Activated naive CD8-positive, alpha-beta T cell treated with anti-CD3 and anti-CD28 coated beads for 36 hours (primary cell): ENCODE results near the gene EVA1A. TPM values are rescaled to one million over a fixed set of nuclear protein-coding genes. Genes with fewer than 3 reads are reported as not detected.
"Not testable (repeated sequence)": the region's sequence is repeated elsewhere in the genome, so short reads cannot be mapped to it uniquely, and the experiment has no call there.

Experiments
- DNase-seq: peaks from one replicate; pipeline ENCODE4 v3.0.0; 2021
- H3K27ac Mint-ChIP-seq: one replicate; pipeline ENCODE4 v1.8.0; 2022; ENCODE audit warnings: mild to moderate bottlenecking, moderate library complexity, mixed read lengths
- H3K27me3 Mint-ChIP-seq: one replicate; pipeline ENCODE4 v1.8.0; 2022; ENCODE audit warnings: mild to moderate bottlenecking, mixed read lengths
- H3K36me3 Mint-ChIP-seq: one replicate; pipeline ENCODE4 v1.8.0; 2021; ENCODE audit warnings: mild to moderate bottlenecking, mixed read lengths
- H3K4me1 Mint-ChIP-seq: one replicate; pipeline ENCODE4 v1.8.0; 2021; ENCODE audit warnings: mixed read lengths
- H3K4me3 Mint-ChIP-seq: one replicate; pipeline ENCODE4 v1.8.0; 2022; ENCODE audit warnings: mild to moderate bottlenecking, moderate library complexity, mixed read lengths
- H3K9me3 Mint-ChIP-seq: one replicate; pipeline ENCODE4 v1.8.0; 2022; ENCODE audit warnings: mixed read lengths
- total RNA-seq, 2 experiments: library from RNA; stranded (reverse); gene quantifications; one replicate each; pipeline ENCODE4 v1.2.3, GENCODE V29; 2021

The EVA1A gene
- total RNA-seq, 2 experiments from 2014 or later, result 0.23 to 0.36 TPM

DNA sequence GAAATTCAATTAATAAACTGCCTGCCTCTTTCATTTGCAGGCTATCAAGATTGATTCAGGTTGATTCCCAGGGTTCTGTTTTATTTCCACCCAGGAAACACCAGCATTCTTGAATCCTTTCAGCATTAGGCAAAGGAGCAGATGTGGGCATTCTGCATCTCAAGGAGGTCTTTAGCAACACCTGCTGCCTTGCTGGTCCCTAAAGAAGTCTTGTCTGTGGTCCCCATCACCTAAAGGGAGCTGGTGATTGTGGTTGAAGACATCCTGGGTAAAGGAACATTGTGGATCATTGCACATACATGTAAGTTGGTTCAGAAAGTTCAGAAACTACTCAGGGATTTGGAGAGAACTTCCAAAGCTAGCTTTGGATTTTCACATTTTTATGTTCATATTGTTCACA is 78.3 kb downstream of the EVA1A start:
- DNase-seq, result no peak
- Mint-ChIP-seq H3K4me3 (no peak overlapping the region), H3K4me1 (no peaks in the 10 kb centered on the region), H3K27me3 (peaks cover 12% of the 10 kb centered on the region), H3K9me3 (no peaks in the 10 kb centered on the region), H3K27ac (no peak overlapping the region), H3K36me3 (no peaks in the 10 kb centered on the region)

DNA sequence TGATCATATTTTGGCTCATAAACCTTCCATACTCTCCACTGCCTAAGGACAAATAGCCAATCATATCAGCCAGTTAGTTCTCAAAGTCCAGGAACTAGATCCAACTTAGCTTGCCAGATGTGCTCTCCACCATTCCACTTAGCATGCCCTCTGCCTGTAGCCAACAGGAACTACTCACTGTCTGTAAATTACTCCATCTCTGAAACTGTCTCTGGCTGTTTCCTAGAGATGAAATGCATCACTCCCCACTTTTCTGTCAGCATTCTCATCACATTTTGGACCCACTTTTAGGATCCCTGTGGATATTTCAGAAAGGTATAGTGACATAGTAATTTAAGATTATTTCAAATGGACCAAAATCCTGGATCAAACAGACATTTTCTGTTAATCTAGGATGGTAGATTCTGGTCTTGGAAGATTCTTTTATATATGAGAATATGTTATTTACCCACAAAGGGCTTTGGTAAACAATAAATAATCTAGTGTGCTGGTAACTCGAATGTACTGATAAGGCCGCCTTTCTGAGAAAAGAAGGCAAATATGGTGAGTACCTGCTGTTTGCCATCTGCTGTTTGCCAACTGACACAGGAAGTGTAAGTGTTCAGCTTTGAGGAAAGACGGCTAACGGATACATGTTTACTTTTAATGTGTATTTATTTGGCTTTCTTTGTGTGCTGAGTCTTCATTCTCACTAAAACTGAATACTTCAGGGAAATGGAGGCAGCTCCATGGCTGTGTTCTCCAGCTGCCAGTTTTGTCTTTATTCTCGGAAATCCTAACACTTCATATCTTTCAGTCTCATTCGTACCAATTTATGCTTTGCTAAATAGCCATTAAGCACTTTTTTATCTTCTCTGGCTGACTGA is 79.5 kb downstream of the EVA1A start:
- no peak for DNase-seq
- Mint-ChIP-seq H3K4me3 (no peak overlapping the region), H3K4me1 (no peaks in the 10 kb centered on the region), H3K27ac (no peak overlapping the region), H3K36me3 (no peaks in the 10 kb centered on the region), H3K9me3 (no peaks in the 10 kb centered on the region), H3K27me3 (peaks cover 17% of the 10 kb centered on the region)

DNA sequence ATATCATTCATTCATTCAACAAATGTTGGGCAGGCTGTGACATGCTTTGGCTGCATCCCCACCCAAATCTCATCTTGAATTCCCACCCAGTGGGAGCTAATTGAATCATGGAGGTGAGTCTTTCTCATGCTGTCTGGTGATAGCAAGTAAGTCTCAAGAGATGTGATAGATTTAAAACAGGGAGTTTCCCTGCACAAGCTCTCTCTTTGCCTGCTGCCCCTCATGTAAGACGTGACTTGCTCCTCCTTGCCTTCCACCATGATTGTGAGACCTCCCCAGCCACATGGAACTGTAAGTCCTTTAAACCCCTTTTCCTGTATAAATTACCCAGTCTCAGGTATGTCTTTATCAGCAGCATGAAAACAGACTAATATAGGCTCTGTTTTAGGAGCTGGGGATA is 83.0 kb downstream of the EVA1A start:
- not testable (repeated sequence) for DNase-seq, H3K9me3 Mint-ChIP-seq, H3K4me1 Mint-ChIP-seq

DNA sequence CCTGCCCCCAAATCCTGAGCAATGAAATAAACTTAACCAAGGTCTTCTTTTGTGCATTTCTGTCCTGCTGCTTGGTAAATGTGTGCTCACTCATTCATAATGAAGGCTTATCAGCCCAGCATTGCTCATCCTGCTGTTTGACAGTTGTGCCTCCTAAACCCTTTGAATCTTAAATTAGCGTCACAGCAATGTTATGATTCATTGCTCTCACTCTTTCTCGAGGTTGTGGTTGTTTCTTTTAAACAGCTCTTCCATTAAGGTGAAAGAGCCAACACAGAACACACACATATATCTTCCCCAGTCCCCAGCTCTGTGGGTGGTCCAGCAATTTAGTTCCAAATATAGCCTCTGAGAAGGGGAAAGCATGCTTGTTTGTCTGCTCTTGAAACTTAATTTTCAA is 84.0 kb downstream of the EVA1A start:
- no peaks in the 10 kb centered on the region for H3K9me3 Mint-ChIP-seq
- no peak overlapping the region for H3K4me3 Mint-ChIP-seq
- no peak for DNase-seq
- H3K36me3 Mint-ChIP-seq, result no peaks in the 10 kb centered on the region
- no peak overlapping the region for H3K27ac Mint-ChIP-seq
- H3K4me1 Mint-ChIP-seq, result no peaks in the 10 kb centered on the region
- H3K27me3 Mint-ChIP-seq, result peaks cover 10% of the 10 kb centered on the region

More for the DNA sequence above, 83.0 kb downstream of the EVA1A start:
- not testable (repeated sequence) for H3K27ac Mint-ChIP-seq, H3K4me3 Mint-ChIP-seq, H3K36me3 Mint-ChIP-seq
- H3K27me3 Mint-ChIP-seq, result peaks cover 10% of the 10 kb centered on the region

DNA sequence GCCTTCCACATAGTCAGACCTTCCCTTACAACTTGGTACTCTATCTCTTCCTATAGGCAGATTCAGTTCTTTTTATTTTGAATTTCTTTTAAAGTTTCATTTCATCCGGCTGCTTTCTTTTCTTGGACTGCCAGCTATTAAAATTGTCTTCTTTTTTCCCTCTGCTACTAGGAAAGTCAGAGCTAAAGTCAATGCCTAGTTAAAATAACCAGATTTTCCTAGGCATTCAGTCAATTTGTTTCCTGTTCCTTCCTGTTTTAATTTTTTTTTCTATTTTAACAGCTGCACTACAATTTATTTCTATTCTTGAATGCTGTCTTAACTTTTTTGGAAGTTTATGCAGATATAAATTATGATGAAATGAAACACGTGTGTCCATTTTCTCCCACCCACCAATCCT is 84.8 kb downstream of the EVA1A start:
- Mint-ChIP-seq H3K4me3 (no peak overlapping the region), H3K9me3 (no peaks in the 10 kb centered on the region), H3K36me3 (no peaks in the 10 kb centered on the region), H3K27ac (no peak overlapping the region), H3K27me3 (peaks cover 8% of the 10 kb centered on the region), H3K4me1 (no peaks in the 10 kb centered on the region)
- DNase-seq, result no peak

DNA sequence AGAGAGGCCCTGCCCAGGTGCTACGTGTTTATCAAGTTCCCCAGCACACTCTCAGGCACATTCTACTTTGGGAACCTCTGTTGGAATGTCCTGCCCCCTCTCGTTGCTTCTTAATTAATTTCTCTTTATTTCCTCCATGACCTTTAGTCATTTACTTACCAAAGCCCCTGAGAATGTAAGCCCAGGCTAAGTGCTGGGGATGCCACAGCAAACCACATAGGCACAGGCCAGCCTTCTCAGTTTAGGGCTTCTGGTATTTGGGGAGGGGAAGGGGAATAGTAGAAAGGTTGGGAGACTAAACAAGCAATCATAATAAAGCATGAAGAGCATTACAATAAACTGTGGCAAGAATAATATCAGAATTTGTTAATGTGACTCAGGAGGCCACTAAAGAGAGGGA is 85.7 kb downstream of the EVA1A start:
- DNase-seq, result no peak
- Mint-ChIP-seq H3K4me3 (no peak overlapping the region), H3K27ac (no peak overlapping the region), H3K9me3 (no peaks in the 10 kb centered on the region), H3K27me3 (peaks cover 5% of the 10 kb centered on the region), H3K4me1 (no peaks in the 10 kb centered on the region), H3K36me3 (no peaks in the 10 kb centered on the region)

DNA sequence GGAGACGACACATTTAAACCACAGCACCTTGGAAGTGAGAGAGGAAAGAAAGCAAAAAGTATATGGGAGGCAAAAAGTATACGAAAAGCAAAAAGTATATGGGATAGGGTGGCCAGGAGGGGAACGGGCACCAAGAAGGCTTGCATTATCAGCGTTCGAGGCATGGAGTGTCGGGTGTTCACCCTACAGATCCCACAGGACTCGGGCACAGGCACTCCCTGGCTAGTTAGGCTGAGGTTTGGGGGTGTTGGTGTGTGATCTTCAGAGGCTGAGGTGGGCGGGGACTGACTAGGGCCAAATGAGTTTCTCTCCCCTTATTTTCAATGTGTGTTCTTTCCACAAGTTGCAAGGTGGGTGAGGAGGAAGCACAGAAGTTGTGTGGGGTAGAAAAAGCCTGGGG is 86.6 kb downstream of the EVA1A start:
- DNase-seq, result no peak
- Mint-ChIP-seq H3K4me3 (no peak overlapping the region), H3K9me3 (no peaks in the 10 kb centered on the region), H3K36me3 (no peaks in the 10 kb centered on the region), H3K4me1 (no peaks in the 10 kb centered on the region), H3K27me3 (peaks cover 5% of the 10 kb centered on the region), H3K27ac (no peak overlapping the region)

DNA sequence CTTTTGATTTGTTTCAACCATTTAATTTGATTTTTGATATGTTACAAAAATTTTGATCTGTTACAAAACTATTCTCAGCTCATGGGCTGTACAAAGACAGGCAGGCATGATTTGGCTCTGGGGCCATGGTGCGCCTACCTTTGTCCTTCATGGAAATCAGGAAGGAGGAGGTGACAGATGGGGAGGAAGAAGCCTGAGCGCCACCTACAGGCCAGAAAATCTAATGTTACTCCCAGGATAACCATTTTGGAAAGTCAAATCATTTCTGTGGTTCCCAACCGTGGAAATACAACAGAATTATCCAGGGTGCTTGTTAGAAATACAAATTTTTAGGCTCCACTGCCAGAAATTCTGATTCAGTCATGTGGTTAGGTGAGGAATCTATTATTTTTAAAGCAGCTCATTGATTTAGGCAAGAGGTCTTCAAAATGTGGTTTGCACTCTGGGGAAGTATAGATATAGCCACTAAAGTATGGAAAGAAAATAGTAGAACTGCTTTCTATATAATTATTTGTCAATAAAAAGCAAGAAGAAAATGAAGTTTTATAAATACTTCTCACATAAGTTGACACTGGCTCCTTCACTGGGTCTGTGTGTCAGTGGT is 93.9 kb downstream of the EVA1A start:
- Mint-ChIP-seq H3K36me3 (no peaks in the 10 kb centered on the region), H3K4me1 (no peaks in the 10 kb centered on the region), H3K27ac (no peak overlapping the region), H3K4me3 (no peak overlapping the region), H3K27me3 (peaks cover 23% of the 10 kb centered on the region), H3K9me3 (no peaks in the 10 kb centered on the region)
- no peak for DNase-seq

DNA sequence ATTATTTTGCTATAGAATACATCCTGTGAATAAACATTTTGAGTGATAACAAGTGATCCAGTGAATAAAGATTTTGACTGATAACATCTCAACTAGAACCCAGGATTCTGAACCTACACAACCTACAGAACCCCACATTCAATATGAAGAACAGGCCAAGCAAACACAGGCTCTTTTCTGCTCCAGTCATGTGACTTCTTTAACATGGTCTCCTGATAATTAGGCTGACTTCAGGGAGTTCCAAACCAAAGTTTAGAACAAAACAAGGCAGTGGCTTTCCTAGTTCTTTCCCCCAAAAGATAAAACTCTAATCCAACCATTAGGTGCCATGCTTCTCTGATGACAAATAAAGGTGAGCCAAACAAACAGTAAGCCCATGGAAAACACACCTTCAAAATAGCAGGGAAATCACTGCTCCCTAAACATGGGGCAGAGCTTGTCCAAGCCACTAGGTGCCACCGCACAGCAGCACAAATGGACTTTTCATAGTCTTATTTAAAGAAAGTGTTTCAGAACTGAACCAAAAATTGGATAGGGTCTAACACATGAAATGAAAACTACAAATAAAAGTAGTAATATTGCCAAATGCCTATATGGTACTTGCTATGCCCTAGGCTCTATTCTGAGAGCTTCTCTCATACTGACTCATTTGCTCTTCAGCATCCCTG is 95.3 kb downstream of the EVA1A start:
- no peaks in the 10 kb centered on the region for H3K4me1 Mint-ChIP-seq
- H3K27me3 Mint-ChIP-seq, result peaks cover 25% of the 10 kb centered on the region
- no peak overlapping the region for H3K4me3 Mint-ChIP-seq
- DNase-seq, result no peak
- H3K36me3 Mint-ChIP-seq, result no peaks in the 10 kb centered on the region
- no peaks in the 10 kb centered on the region for H3K9me3 Mint-ChIP-seq
- H3K27ac Mint-ChIP-seq, result no peak overlapping the region

DNA sequence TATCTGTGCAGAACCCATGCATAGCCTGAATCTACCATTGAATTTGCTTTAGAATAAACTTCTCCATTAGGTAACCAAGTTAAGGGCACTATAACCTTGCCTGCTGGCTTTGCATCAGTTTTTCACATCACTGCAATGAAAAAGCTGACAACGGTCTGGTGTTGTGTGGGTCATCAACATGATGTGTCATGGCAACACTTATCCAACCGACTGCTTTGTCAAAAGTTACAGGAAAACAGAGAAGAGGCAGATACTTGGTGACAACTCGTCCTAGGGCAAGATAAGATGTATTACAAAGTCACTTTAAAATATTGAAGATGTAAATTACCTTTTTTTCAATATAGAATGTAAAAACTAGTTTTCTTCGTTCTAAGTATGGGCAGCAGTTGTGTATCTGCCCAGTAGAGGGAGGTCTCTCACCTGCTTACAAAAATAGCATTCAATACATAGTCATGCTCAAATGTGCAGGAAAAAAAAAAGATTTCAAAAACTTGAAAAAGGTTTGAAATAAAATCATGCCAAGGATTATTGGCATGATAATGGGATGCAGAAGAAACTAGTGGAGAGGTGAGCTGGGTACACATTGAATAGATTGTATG is 96.3 kb downstream of the EVA1A start:
- Mint-ChIP-seq H3K36me3 (no peaks in the 10 kb centered on the region), H3K27ac (no peak overlapping the region), H3K27me3 (peaks cover 32% of the 10 kb centered on the region), H3K9me3 (no peaks in the 10 kb centered on the region), H3K4me3 (no peak overlapping the region), H3K4me1 (no peaks in the 10 kb centered on the region)
- DNase-seq, result no peak

DNA sequence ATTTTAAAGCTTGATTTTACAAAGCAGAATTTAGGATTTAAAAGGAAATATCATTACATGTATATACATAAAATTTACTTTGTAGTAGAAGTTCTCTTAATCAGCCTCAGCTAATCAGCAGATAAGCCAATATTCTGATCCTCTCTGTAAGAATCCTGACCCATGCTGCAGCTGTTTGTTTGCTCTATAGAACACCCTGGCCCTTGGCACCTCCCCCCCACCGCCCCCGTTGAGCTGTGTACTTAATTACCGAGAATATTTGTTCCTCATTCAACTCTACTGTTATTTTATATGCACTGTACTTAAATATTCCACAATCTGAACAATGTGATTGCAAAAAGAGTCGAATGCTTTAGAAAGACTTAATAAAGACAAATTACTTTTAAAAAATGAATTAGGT is 98.0 kb downstream of the EVA1A start:
- Mint-ChIP-seq H3K36me3 (no peaks in the 10 kb centered on the region), H3K27me3 (peaks cover 32% of the 10 kb centered on the region), H3K9me3 (no peaks in the 10 kb centered on the region), H3K27ac (no peak overlapping the region), H3K4me1 (no peaks in the 10 kb centered on the region), H3K4me3 (no peak overlapping the region)
- no peak for DNase-seq

DNA sequence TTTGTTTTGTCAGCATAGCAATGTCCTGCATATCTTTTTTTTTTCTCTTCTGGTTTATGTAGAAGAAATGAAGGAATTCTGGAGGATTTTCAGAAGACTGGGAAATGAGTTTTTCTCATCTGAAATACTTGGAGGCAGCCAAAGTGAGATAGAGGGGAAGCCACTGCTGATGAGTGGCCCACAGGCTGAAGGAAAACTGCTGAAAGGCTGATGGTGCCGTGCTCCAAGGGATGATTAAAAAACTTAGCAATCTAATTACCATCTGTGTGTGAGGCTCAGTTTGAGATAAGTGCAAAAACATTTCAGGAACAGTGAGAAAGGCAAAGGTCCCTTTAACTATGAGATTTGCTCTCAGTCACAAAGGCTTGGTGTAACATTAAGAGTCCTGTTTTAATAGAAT is 98.5 kb downstream of the EVA1A start:
- no peak for DNase-seq
- Mint-ChIP-seq H3K4me3 (no peak overlapping the region), H3K27ac (no peak overlapping the region), H3K4me1 (no peaks in the 10 kb centered on the region), H3K36me3 (no peaks in the 10 kb centered on the region), H3K9me3 (no peaks in the 10 kb centered on the region), H3K27me3 (peaks cover 29% of the 10 kb centered on the region)

DNA sequence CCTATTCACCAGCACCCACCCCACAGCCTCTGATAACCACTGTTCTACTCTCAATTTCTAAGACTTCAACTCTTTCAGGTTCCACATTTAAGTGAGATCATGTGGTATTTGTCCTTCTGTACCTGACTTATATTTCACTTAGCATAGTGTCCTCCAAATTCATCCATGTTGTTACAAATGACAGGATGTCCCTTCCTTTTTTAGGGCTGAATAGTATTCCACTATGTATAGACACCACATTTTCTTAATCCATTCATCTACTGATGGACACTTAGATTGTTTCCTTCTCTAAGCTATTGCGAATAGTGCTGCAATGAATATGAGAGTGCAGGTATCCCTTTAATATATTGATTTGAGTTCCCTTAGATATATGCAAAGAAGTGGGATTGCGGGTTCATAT is 100.1 kb downstream of the EVA1A start:
- H3K27me3 Mint-ChIP-seq, result peaks cover 20% of the 10 kb centered on the region
- DNase-seq, result no peak
- H3K27ac Mint-ChIP-seq, result no peak overlapping the region
- H3K4me1 Mint-ChIP-seq, result no peaks in the 10 kb centered on the region
- H3K36me3 Mint-ChIP-seq, result no peaks in the 10 kb centered on the region
- no peak overlapping the region for H3K4me3 Mint-ChIP-seq
- H3K9me3 Mint-ChIP-seq, result no peaks in the 10 kb centered on the region

DNA sequence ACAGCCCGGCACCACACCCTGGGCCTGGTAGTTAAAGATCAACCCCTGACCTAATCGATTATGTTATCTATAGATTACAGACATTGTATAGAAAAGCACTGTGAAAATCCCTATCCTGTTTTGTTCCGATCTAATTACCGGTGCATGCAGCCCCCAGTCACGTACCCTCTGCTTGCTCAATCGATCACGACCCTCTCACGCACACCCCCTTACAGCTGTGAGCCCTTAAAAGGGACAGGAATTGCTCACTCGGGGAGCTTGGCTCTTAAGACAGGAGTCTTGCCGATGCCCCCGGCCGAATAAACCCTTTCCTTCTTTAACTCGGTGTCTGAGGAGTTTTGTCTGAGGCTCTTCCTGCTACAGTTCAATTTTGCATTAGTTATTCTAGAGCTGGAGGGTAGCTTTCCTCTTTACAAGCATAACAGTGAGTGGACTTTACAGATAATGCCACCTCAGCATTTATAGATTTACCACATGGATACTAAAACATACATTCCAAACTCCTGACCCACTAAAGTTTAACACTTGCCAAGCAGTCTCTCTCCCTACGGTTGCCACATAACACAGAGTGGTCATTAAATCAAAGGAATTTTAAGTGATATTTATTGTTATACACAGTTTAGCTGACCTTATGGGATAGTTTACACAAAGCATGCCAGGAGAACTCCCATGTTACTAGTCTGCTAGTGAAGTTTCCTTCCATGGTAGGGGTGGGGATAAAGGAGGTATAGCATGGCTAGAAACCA is 101.0 kb downstream of the EVA1A start:
- DNase-seq, result no peak
- no peaks in the 10 kb centered on the region for H3K9me3 Mint-ChIP-seq
- H3K4me1 Mint-ChIP-seq, result no peaks in the 10 kb centered on the region
- H3K27ac Mint-ChIP-seq, result no peak overlapping the region
- no peak overlapping the region for H3K4me3 Mint-ChIP-seq
- H3K27me3 Mint-ChIP-seq, result peaks cover 19% of the 10 kb centered on the region
- no peaks in the 10 kb centered on the region for H3K36me3 Mint-ChIP-seq

DNA sequence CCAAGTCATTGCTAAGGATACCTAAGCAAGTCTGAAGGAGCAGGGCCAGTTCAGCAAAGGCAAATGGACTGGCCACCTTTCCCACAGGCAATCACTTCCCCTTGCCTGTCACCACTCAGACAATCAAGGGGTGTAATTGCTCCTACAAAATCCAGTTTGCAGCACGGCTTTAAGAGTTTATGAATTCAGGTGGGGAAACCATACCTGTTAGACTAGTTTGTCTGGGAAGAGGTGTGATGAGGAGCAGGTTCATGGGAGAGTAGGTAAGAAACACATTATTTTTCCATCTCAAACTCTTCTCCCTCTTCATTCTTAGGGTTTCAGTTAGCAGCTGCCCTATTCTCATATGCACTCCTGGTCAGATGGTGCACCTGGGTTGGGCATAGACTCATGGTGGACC is 102.5 kb downstream of the EVA1A start:
- Mint-ChIP-seq H3K36me3 (no peaks in the 10 kb centered on the region), H3K4me1 (no peaks in the 10 kb centered on the region), H3K9me3 (no peaks in the 10 kb centered on the region), H3K27me3 (peaks cover 10% of the 10 kb centered on the region), H3K4me3 (no peak overlapping the region), H3K27ac (no peak overlapping the region)
- DNase-seq, result no peak
